Brain pericyte (primary cell): ENCODE data around the gene IL4R.

Source experiments
- DNase-seq: peaks from one replicate; pipeline ENCODE4 v3.0.0-alpha.2; 2012; ENCODE audit warnings: low read depth, low spot score

Gene IL4R

DNA sequence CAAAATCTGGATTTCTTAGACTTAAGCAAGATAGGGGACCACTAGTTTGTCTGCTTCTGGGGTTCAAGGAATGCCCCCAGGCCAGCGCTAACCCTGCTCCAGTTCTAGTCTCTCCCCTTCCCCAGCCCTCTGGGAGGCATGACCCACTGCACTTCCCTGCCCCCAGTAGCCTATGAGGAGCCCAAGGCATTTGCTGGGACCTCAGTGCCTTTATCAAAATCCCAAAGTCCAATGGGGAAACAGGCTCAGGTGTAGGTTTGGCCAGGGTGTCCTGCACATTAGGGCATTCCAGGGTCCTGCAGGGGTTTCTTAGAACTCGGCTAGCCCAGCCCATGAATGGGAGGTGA lies 1.2 kb downstream of the IL4R start:
- DNase-seq, result no peak

DNA sequence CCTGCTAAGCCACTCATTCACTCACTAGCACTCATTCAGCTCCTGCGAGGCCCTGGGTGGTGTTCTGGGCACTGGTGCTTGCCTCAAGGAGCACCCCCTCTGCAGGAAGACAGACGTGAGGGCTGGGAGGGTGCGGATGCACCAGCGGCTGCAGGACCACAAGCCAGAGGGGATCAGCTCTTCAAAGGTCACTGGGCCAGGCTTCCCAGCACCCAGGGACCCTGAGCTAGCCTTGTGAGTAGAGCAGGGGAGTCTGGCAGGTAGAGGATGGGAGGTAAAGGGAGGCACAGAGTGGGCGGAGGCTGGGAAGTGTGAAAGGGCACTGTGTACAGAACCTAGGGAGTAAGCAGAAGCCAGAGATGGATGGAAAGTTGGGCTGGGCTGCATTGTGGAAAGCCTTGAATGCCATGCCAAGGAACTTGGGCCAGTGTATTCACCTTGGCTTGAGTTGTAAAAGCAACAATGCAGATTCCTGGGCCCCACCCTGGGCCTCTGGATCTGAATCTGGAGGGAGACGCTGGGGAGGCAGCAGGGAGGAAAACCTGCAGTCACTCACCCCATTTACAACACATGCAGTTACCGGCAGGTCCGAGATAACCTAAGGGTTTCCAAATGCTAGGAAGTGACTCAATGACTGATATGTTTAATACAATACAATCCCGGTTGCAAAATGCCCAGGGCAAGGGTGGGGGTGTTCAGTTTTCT lies 1.7 kb downstream of the IL4R start:
- no peak for DNase-seq

DNA sequence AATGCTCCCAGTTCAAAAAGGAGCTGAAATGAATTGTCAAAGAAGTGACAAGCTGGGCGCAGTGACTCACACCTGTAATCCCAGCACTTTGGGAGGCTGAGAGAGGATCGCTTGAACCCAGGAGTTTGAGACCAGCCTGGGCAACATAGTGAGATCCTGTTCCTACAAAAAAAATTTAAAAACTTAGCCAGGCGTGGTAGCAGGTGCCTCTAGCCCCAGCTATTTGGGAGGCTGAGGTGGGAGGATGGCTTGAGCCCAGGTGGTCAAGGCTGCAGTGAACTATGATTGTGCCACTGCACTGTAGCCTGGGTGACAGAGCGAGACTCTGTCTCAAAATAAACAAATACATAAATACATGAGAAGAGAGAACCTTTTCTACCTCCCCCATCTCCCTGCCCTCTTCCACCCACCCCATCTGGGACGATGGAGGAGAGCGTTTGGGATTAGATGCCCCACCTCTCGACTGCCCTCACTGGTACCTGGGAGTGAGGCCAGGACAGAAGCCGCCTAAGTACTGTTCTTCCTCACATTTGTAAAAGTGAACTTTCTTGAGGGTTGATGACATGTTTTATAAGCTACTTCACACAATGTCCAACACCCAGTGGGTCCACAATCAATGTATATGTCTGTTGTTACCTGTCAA lies 2.4 kb downstream of the IL4R start:
- DNase-seq, result no peak

DNA sequence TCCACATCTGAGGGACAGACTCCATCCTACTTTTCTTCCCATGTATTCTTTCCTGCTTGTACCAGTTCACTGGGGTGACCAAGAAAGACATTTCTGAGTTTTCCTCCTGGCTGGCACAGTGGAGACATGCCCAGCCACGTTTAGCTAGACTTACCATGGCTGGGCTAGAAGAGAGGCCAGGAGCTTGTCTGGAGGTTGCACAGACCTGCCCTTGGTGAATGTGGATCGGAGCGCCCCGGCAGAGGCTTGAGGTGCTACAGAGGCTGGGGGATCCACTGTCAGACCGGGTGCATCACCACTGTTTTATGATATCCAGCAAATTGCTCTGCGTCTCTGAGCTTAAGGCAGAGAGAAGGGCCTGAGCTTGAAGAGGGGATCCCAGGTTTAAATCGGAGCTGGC lies 3.5 kb downstream of the IL4R start:
- no peak for DNase-seq

DNA sequence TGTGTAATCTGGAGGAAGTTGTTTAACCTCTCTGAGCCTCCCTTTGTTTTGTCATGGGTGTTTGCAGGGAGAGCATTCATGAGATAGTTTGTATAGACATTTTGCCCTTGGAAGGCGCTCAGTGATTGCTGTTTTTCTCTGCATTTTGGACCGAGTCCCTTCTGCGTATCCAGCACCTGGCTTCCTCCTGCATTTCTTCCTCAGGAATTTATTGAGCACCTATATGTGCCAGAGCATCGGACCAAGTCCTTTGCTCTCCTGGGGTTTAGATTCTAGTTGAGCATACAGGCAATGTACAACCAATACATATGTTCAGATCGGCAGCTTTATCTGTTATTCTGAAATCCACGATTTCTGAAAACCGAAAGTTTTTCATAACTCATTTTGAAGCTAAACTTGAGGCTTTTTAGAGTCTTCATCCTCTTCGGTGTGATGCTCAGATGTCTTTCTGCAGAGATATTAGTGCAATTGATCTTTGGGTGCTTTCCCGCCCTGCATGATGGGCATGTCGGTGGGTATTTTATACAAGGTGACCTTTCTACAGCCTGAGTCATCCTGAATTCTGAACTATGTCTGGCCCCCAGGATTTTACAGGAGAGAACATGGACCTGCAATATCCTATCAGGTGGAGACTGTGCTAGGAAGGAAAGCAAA lies 4.1 kb downstream of the IL4R start:
- DNase-seq, result no peak

DNA sequence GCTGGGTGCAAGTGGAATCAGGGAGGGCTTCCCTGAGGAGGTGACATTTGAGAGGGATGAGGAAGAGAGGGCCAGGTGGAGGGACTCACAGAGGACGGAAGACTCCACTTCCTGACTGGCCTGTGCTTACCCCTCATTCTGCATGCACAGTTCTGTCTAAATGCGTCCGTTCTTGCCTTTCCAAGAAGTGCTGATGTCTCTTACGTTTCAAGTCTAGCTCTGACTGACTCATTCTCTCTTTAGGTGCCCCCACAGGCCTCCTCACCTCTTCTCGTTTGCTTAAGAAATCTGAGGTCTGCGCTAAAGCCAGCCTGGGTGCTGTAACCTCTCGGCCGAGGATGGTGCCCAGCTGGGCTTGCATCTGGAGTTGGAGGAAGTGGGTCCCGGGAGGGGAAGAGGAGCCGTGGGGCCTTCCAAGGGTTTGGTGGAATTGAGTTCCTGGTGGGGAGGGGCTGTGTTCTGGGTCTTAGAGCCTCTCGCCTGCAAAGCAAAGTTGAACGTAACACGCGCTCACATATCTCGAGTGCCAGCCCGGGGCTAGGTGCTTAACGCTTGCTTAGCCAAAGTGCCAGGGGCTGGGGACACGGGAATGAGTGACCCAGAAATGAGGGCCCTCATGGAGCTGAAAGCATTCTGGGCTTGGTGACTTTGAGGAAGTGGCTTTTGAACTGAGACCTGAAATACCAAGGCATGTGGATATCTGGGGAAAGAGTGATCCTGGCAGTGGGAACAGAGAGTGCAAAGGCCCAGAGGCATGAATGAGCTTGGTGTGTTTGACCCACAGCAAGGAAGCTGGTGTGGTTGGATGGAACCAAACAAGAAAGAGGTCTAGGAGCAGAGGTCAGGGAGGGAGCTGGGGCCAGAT lies 4.8 kb downstream of the IL4R start:
- DNase-seq, result peak; percentile 77

DNA sequence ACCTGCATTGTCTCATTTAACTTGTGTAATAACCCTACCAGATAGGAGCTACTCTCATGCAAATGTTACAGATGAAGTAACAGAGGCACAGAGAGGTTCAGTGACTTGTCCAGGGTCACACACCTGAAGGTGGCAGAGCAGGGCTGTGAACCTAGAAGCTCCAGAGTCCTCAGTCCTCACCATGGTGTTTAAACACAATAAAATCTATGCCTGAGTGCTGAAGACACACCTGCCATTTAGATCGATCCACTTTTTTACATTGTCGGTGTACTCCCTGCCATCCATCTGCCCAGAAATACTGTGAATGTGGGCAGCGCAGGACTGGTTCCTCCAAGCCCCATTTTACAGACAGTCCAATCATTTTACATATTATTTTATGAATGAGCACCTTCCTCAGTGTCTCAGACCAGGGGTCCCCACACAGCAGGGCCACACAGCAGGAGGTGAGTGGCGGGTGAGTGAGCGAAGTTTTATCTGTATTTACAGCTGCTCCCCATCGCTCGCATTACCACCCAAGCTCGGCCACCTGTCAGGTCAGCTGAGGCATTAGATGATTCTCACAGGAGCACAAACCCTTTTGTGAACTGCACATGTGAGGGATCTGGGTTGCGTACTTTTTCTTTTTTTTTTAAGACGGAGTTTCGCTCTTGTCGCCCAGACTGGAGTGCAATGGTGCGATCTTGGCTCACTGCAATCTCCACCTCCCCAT lies 5.6 kb downstream of the IL4R start:
- no peak for DNase-seq

DNA sequence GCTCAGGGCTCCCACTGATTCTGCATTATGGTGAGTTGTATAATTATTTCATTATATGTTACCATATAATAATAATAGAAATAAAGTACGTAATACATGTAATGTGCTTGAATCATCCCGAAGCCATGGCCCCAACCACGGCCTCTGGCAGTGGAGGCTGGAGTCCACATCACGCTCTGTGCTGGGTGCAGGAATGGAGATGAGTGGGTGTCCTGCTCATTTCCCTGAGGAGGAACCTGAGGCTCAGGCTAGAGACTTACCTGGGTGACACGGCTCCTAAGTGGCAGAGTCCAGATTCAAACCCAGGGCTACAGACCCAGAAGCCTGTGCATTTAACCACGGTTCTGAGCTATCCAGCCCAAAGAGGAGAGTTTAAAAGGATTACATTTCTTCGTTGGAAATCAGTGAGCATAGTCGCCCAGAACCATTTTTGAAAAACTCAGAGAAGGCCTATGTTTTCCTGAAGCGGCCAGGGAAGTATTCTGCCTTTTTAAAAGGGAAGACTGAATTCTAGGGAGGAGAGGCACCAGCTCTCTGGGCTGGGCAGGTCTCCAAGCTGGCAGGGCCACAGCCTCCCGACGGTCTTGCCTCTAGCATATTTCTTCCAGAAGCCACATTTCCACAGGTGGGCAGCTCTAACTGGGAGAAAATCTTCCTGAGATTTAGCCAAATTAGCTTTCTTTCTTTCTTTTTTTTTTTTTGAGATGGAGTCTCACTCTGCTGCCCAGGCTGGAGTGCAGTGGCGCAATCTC lies 6.7 kb downstream of the IL4R start:
- DNase-seq, result no peak

DNA sequence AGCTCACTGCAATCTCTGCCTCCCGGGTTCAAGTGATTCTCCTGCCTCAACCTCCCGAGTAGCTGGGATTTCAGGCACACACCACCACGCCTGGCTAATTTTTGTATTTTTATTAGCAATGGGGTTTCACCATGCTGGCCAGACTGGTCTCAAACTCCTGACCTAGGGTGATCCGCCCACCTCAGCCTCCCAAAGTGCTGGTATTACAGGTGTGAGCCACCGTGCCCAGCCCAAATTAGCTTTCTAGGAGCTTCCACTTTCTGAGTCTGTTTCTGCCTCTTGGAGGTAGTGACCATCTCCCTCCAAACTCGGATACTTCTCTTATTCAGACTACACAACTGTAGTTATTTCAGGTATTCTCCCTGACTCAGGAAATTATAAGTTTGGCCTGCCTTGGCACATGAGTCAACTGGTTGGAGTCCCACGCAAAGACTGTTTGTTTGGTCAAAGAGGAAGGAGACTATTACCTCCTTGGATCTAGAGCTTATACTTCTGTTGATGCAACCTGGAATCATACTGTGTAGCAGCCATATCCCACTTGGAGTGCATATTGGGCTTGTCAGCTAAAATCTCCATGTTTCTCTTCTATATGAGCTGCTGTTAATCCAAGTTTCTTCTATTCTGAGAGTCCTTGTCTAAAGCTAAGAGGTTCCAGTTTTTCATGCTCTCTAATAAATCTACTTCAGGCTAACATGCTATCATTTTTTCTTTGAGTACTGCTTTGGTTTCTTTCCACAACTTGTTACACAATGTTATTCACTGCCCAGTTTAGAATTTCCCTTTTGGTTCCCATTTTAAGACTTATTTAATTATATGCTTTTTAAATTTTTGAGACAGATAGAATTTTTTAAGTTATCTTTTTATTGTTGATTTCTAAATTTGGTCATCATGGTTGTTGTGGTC lies 7.5 kb downstream of the IL4R start:
- DNase-seq, result no peak

DNA sequence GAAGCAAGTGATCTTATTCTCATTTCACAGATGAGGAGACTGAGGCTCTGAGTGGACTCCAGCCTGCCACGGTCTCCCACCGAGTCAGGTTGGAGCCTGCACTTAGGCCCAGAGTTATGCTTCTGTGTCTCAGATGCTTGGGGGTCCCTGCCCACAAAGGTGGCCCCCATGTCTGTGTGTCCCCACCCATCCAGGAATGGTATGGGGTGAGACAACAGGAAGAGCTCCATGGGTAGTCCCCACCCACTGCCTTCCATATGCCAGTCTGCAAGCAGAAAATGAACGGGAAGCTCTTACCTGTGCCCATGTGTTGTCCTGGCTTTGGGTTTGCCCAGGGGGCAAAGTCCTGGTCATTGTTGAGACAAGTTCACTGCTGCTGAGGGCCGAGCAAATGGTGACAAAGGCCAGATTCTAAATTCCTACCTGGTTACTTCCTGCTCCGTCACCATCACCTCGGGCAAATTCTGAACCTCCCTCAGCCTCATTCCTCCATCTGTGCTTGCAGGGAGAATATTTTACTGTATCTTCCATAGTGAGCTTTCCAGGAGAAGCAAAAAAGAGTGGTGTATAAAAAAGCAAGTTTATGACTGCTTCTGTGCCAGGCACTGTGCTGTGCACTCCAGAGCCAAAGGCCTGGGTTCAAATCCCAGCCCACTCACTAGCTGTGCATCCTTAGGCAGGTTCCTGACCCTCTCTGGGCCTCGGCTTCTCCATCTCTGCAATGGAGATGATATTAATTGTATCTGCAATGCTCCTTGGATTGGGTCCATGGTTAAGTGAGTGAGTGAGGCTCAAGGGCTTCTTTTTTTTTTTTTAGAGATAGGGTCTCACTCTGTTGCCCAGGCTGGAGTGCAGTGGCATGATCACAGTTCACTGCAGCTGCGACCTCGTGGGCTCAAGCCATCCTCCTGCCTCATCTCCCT lies 9.3 kb downstream of the IL4R start:
- no peak for DNase-seq

DNA sequence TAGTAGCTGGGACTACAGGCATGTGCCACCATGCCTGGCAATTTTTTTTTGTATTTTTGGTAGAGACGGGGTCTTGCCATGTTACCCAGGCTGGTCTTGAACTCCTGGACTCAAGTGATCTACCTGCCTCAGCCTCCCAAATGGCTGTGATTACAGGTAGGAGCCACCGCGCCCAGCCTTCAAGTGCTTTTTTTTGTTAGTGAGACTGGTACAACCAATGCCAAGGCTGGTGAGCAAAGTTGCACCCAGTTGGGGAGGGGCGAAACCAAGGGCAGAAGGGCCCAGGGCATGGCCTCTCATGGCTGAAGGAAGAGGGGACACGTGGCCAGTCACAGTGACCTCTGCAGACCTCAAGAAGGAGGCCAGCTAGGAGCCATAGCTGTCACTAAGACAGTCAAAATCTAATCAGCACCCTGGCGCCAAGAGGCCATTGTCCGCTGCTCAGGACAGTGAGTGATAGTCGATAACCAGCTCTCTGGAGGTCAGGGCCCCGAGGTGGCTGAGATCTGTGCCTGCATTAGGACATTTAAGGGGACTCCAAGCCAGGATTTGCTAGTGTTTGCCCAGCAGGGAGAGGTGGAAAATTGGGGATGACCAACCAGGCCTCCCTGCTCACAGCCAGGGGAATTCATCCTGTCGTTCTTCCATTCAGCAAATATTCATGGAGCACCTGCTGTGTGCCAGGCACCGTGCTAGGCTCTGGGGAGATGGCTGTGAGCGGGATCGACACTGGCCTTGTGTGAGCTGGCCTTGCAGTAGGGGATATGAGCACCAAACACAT lies 10.2 kb downstream of the IL4R start:
- DNase-seq, result no peak

DNA sequence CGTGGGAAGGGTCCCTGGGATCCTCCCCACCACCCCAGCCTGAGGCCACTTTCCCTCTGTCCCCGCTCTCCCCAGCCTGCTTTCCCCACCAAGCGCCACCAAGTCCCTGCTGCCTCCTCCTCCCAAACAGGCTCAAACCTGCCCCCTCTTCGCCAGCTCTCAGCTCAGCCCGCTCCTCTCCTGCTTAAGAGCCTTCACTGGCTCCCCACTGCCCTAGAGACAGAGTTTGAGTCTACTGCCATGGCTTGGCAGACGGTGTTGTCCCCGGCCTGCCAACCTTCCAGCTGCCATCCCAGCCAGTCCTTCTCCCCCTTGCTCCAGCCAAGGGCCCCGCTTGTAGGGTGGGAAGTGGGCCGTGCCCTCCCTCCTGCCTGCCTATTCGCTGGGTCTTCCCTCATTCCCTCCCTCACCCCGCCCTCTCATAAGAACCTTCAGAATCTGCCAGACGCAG lies 11.1 kb downstream of the IL4R start:
- no peak for DNase-seq

DNA sequence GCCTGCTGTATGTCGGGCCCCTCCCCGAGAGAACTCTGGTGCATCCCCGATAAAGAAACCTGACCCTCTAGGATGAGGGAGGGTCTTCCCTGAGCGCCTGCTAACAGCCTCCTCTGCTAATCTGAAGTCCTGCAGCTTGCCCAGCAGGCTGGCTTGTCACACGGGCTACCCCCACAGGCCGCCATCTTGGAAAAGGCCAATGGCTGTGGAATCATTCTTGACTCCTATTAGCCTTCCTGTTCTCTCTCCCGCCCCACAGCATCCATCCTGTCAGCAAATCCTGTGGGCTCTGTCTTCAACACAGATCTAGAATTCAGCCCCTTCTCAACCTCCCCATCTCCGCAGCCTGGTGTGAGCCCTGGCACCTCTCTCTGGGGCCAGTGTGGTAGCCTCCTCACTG lies 12.0 kb downstream of the IL4R start:
- no peak for DNase-seq

DNA sequence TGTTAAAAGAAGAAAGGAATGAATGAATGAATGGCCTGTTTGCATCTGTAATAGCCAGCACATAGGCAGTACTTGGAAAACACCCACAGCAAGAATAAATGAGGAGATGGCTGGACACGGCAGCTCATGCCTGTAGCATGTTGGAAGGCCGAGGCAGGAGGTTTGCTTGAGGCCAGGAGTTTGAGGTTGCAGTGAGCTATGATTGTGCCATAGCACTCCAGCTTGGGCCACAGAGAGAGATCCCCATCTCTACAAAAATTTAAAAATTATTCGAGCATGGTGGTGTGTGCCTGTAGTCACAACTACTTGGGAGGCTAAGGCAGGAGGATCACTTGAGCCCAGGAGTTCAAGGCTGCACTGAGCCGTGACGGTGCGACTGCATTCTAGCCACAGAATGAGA lies 12.5 kb downstream of the IL4R start:
- no peak for DNase-seq

DNA sequence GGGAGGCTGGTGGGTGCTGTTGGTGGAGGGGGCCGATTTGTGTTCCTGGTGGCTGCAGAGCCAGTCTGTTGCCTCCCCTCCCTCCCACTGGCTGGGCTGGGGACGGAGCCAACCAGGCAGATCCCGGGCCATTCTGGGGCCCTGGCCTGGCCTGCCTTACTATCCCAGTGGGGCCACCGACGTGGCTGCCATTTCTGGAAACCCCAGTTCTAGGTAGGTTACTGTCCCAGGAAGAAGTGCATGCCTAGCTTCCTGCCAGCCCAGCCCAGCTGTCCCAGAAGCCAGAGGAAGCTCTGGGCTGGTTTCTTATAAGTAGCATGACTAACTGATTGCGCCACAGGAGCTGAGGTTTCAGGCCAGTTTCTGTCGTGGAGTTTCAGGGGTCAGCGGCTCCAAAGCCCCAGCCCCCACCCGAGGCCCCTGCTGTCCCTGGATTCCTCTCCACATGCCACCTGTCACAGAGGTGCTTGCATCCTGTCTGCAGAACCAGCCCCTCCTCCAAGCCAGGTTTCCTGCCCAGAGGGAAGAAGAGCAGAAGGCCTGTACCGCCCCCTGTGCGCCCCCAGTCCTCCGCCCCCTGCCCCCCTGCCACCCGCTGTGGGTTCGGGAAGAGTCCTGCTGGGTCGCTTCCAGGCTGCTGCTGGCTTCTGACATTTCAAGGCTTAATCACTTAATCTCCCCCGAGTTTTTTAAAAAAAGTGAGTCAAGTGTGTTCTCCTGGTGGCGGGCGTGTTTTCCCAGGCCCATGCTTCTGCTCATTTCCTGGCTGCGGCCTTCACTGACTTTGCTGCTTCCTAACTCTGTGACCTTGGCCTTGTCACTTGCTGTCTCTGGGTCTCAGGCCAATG lies 13.2 kb downstream of the IL4R start:
- DNase-seq, result peak; percentile 85

DNA sequence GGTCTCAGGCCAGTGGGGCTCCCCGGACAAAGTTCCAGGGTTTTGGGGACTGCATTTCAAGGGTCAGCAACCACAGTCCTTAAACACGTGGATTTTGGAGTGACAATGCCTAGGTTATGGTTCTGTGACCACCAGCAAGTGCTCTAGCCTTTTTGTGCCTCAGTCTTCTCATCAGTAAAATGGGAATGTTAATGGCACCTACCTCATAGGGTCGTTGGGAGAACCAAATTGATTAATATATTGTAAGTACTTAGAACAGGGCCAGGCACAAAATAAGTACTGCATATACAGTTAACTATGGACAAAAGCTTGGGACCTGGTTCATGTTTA lies 13.8 kb downstream of the IL4R start:
- no peak for DNase-seq

DNA sequence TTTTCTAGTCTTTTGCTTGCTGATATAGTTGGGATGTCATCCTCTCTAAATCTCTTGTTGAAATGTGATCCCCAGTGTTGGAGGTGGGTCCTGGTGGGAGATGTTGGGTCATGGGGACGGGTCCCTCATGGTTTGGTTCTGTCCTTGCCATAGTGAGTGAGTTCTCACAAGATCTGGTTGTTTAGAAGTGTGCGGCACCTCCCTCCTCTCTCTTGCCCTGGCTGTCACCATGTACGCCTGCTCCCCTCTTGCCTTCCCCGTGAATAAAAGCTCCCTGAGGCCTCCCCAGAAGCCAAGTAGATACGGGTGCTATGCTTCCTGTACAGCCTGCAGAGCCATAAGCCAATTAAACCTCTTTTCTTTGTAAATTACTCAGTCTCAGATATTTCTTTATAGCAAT lies 15.2 kb downstream of the IL4R start:
- DNase-seq, result no peak
